ENCODE data around the gene ELOVL3. TPM values are rescaled to one million over a fixed set of nuclear protein-coding genes. Genes with fewer than 3 reads are reported as not detected.

Gene ELOVL3
- total RNA-seq, 2 experiments from 2014 or later = not detected

Other genes with a start within 250 kb of the ELOVL3 start
- 10 to 100 TPM; 12.3 to 12.6 TPM for gene ARMH3, start 170.1 kb upstream of the ELOVL3 start, total RNA-seq
- 1 to 10 TPM; 8.7 to 8.8 TPM for gene HPS6, start 160.9 kb upstream of the ELOVL3 start, total RNA-seq
- 10 to 100 TPM; 46.5 to 46.6 TPM for gene LDB1, start 105.9 kb upstream of the ELOVL3 start, total RNA-seq
- gene PPRC1, start 93.3 kb upstream of the ELOVL3 start, total RNA-seq = 10 to 100 TPM; 54.6 to 55.0 TPM
- gene NOLC1, start 73.9 kb upstream of the ELOVL3 start, total RNA-seq = 100 to 1,000 TPM; 182 to 194 TPM
- under 1 TPM in 1 of 2 experiments, not detected in 1; 0.14 TPM for gene PITX3, start 15.2 kb downstream of the ELOVL3 start, total RNA-seq
- 10 to 100 TPM; 32.1 to 34.5 TPM for gene GBF1, start 19.2 kb downstream of the ELOVL3 start, total RNA-seq
- gene NFKB2, start 169.4 kb downstream of the ELOVL3 start, total RNA-seq = 100 to 1,000 TPM; 328 to 345 TPM
- 1 to 10 TPM; 6.2 to 7.2 TPM for gene PSD, start 192.5 kb downstream of the ELOVL3 start, total RNA-seq
- 10 to 100 TPM in 1 of 2 experiments, 1 to 10 TPM in 1; 9.9 to 10.8 TPM for gene FBXL15, start 194.5 kb downstream of the ELOVL3 start, total RNA-seq
- gene CUEDC2, start 206.3 kb downstream of the ELOVL3 start, total RNA-seq = 10 to 100 TPM; 63.3 to 64.4 TPM
- under 1 TPM; 0.14 to 0.15 TPM for gene C10orf95, start 225.2 kb downstream of the ELOVL3 start, total RNA-seq

All from activated naive CD4-positive, alpha-beta T cell treated with anti-CD3 and anti-CD28 coated beads for 36 hours (primary cell).